ENCODE data around the gene SAMMSON. TPM values are rescaled to one million over a fixed set of nuclear protein-coding genes. Genes with fewer than 3 reads are reported as not detected.

Gene SAMMSON
- not detected for polyA plus RNA-seq

DNA sequence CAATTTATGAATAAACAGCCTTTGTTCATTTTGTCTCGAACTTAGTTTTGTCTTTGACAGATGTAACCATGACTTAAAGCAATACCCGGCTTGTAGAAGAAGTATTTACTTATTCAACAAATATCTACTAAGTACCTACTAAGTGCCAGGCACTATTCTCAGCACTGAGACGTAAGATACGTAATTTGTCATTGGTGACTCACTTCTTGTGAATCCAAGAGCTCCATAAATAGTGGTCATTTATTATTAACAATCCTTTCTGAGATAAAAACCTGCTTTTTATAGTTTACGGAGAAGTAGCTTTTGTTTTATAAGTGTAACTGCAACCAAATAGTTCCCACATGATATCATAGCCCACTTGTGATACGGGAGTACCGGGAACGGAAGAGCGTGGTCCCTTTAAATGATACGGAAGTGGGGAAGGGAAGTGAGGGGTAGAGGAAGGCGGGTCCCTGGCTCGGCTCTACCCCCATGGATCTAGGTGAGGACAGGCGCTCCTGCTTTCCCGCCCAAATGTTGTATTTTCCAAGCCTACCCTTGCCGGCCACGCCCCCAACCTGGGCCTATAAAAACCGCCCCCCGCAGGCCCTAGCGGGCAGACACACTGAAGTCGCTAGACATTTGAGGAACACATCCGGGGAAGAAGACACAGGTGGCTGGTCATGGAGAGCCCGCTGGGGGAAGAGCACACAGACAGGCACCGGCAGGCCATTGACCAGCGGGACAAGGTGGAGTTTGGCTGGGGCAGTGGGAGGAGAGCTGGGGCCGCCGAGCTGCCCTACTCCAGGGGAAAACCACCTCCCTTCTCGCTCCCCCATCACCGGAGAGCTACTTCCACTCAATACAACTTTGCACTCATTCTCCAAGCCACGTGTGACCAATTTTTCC lies at the start of gene SAMMSON:
Gene SAMMSON, plus strand, starts transcription at position 594 of the 888 bp plus-strand sequence.
- H3K27ac Mint-ChIP-seq: no peak within 1 kb of the TSS
- H3K4me1 Mint-ChIP-seq: no peaks in the 10 kb centered on the region
- DNase-seq: no peak
- H3K36me3 Mint-ChIP-seq: no peaks in the 10 kb centered on the region
- no peaks in the 10 kb centered on the region for H3K27me3 Mint-ChIP-seq (ENCODE audit: low read depth in 3 of 3)
- no peak within 1 kb of the TSS for H3K4me3 Mint-ChIP-seq
- peaks cover 0 to 13% (median 0%) of the 10 kb centered on the region in 6 donors for H3K9me3 Mint-ChIP-seq

DNA sequence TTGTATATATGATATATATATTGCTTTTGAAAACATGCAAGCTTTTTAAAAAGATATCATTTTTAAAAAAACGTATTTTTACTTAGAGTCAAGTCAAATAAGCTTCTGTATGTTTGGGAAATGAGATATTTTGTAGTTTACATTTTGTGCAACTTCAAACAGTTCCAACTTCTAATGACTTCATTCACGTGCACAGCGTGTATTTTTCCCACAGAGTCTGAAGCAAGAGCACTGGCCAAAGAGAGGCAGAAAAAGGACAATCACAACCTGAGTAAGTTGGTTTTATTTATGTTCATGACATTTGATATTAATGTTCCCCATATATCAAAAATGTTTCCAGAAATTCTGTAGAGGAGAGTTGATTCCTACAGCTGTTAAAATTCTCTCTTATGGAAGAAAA lies 47.9 kb upstream of the SAMMSON start:
- H3K27me3 Mint-ChIP-seq (ENCODE audit: low read depth in 3 of 3): no peaks in the 10 kb centered on the region
- H3K27ac Mint-ChIP-seq: no peak overlapping the region
- no peaks in the 10 kb centered on the region for H3K4me1 Mint-ChIP-seq
- no peaks in the 10 kb centered on the region for H3K36me3 Mint-ChIP-seq
- DNase-seq: no peak
- H3K4me3 Mint-ChIP-seq: no peak overlapping the region
- H3K9me3 Mint-ChIP-seq: peaks cover 0 to 3% (median 0%) of the 10 kb centered on the region in 6 donors

DNA sequence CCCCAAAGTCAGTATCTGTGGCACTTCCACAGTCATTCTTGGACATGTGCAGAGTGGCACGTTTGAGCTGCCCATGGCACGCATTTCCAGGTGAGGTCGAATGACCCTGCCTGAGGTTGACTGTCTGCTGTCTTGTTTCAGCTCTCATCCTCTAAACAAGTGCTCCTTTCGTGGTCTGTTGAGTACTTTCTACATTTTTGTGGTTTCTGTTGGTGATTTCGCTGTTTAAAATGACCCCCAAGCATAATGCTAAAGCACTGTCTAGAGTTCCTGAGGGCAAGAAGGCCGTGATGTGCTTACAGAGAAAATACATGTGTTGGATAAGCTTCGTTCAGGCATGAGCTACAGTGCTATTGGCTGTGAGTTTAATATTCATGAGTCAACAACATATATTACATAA lies 40.0 kb upstream of the SAMMSON start:
- H3K27ac Mint-ChIP-seq: no peak overlapping the region
- H3K27me3 Mint-ChIP-seq (ENCODE audit: low read depth in 3 of 3): peaks cover 0 to 3% (median 0%) of the 10 kb centered on the region in 3 donors
- H3K9me3 Mint-ChIP-seq: peaks cover 0 to 2% (median 0%) of the 10 kb centered on the region in 6 donors

DNA sequence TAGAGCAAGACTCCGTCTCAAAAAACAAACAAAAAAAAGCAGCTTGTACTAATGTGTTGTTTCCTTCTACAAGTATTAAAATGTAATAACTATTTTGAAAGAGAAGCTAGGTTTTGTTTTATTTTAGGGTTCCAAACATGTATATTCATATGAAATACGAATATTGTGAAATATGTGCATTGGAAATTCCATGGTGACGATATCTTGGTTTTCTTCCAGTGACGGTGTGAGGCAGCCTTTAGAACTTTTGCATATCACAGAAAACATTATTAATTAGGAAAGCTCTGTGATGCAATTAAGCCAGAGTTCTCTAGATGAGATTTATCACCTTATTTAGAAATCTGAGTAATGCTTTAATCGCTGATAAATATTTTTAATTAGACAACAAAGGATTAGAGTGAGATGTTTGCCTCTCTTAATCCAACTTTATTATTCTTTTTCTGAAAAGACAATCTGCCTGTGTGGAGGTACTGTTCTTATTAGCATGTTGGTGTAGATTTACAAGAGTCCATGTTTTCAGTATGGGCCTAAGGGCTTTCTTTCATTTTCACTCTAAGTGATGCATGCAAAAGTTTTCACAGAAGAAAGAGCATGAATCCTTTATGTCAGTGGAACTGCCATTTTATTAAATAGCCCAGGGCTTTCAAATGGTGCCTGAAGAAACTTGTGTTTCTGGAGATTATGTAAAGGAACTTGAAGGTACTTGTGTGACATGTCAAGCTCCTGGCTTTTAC lies 37.7 kb upstream of the SAMMSON start:
- H3K4me1 Mint-ChIP-seq: no peaks in the 10 kb centered on the region
- H3K4me3 Mint-ChIP-seq: no peak overlapping the region
- H3K27ac Mint-ChIP-seq: no peak overlapping the region
- H3K36me3 Mint-ChIP-seq: no peaks in the 10 kb centered on the region
- no peak for DNase-seq
- peaks cover 0 to 3% (median 0%) of the 10 kb centered on the region in 3 donors for H3K27me3 Mint-ChIP-seq (ENCODE audit: low read depth in 3 of 3)
- H3K9me3 Mint-ChIP-seq: peaks cover 0 to 2% (median 0%) of the 10 kb centered on the region in 6 donors

More for the DNA sequence above, 40.0 kb upstream of the SAMMSON start:
- H3K4me1 Mint-ChIP-seq: no peaks in the 10 kb centered on the region
- H3K36me3 Mint-ChIP-seq: no peaks in the 10 kb centered on the region
- no peak for DNase-seq
- H3K4me3 Mint-ChIP-seq: no peak overlapping the region

DNA sequence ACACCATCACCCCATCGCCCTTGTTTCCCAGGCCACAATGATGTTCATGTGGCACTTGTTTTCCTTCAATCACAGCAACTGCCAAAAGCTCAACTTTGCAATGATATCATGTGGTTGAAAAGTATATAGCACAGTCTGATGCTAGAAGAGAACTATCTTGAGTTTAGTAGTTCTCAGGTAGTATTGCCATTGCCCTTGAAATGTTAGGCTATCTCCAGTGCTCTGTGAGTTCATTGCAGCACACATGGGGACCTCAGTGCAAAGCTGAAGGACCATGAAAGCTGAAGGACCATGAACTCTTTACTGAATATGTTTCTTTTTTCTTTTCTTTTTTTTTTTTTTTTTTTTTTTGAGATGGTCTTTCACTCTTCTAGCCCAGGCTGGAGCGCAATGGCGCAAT lies 35.9 kb upstream of the SAMMSON start:
- H3K9me3 Mint-ChIP-seq: peaks cover 0 to 2% (median 0%) of the 10 kb centered on the region in 6 donors
- no peak overlapping the region for H3K4me3 Mint-ChIP-seq
- peaks cover 0 to 3% (median 0%) of the 10 kb centered on the region in 3 donors for H3K27me3 Mint-ChIP-seq (ENCODE audit: low read depth in 3 of 3)
- H3K4me1 Mint-ChIP-seq: no peaks in the 10 kb centered on the region
- H3K27ac Mint-ChIP-seq: no peak overlapping the region
- no peak for DNase-seq
- H3K36me3 Mint-ChIP-seq: no peaks in the 10 kb centered on the region

DNA sequence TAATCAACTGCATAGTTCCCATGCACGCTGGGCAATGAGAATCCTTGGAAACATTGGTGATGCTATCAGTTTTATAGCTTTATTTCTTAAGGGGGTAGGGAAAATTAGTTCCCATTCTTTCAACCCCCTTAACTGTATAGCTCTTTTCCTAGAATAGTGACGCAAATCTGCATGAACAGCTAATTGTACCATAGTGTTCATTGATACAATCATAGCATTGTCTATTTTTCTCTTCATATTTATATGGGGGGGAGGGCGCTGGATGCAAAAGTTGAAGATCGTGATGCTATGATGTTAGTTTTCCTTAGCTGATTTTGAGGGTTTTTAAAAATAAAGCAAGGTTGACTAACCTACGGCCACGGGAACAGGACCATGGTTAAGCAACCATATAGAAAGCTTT lies 32.4 kb upstream of the SAMMSON start:
- Mint-ChIP-seq H3K4me3 (no peak overlapping the region), H3K27ac (no peak overlapping the region), H3K9me3 (peaks cover 0 to 4% (median 0%) of the 10 kb centered on the region in 6 donors), H3K4me1 (no peaks in the 10 kb centered on the region), H3K36me3 (no peaks in the 10 kb centered on the region), H3K27me3 (ENCODE audit: low read depth in 3 of 3) (peaks cover 0 to 3% (median 2%) of the 10 kb centered on the region in 3 donors)
- DNase-seq: no peak

DNA sequence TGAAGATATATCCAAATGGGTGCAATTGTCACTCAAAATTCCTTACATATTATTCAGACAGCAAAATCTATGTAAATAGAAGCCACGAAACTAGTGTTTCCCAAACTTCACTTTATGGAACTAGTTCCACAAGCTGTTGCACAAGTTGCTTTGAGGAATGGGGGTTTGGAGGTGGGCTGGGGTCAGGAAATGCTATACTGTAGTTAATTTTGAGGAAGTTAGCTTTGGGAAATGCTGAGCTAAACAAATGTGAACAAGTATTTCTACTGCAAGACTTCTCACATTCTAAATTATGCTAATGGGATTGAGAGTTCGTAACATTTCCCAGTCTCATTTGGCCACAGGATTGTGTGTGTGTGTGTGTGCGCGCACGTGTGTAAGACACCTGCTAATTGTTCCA lies 28.7 kb upstream of the SAMMSON start:
- peaks cover 0 to 2% (median 0%) of the 10 kb centered on the region in 3 donors for H3K27me3 Mint-ChIP-seq (ENCODE audit: low read depth in 3 of 3)
- no peak for DNase-seq
- H3K4me1 Mint-ChIP-seq: no peaks in the 10 kb centered on the region
- no peak overlapping the region for H3K4me3 Mint-ChIP-seq
- H3K9me3 Mint-ChIP-seq: peaks cover 0 to 7% (median 2%) of the 10 kb centered on the region in 6 donors
- H3K36me3 Mint-ChIP-seq: peaks cover 0 to 4% (median 4%) of the 10 kb centered on the region in 3 donors
- no peak overlapping the region for H3K27ac Mint-ChIP-seq

DNA sequence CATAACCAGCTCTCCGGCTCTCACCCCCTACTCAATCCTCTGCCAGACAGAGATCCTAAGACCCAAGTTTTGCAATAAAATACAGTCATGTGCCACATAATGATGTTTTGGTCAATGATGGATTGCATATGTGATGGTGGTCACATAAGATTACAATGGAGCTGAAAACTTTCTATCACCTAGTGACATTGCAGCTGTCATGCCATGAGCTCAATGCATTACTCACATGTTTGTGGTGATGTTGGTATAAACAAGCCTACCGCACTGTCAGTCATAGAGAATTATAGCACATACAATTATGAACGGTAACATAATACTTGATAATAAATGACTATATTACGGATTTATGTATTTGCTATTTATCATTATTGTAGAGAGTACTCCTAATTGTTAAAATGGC lies 26.9 kb upstream of the SAMMSON start:
- peaks cover 0 to 8% (median 5%) of the 10 kb centered on the region in 6 donors for H3K9me3 Mint-ChIP-seq
- H3K27me3 Mint-ChIP-seq (ENCODE audit: low read depth in 3 of 3): peaks cover 0 to 2% (median 0%) of the 10 kb centered on the region in 3 donors
- peaks cover 0 to 4% (median 4%) of the 10 kb centered on the region in 3 donors for H3K36me3 Mint-ChIP-seq
- no peak overlapping the region for H3K27ac Mint-ChIP-seq
- DNase-seq: no peak
- H3K4me3 Mint-ChIP-seq: no peak overlapping the region
- H3K4me1 Mint-ChIP-seq: no peaks in the 10 kb centered on the region

DNA sequence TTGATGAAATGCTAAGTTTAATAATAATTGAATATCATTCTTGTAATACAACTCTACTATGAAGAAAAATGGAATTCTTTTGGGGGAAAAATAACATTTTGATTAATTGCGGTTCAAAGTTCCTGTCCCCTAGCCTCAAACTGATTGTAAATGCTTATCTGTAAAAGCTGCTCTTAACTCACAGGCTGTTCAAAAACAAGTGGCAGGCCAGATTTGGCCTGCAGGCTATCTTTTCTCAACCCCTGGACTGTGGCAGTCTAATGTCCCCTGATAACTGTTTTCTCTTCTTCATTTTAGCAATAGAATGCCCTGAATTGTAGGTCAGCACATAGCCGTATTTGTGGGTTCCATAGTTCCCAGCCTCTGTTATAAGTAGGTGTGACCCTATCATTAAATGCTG lies 23.5 kb upstream of the SAMMSON start:
- H3K9me3 Mint-ChIP-seq: peaks cover 0 to 19% (median 10%) of the 10 kb centered on the region in 6 donors
- no peak overlapping the region for H3K4me3 Mint-ChIP-seq
- H3K27ac Mint-ChIP-seq: no peak overlapping the region
- no peaks in the 10 kb centered on the region for H3K4me1 Mint-ChIP-seq
- H3K27me3 Mint-ChIP-seq (ENCODE audit: low read depth in 3 of 3): no peaks in the 10 kb centered on the region
- peaks cover 0 to 4% (median 4%) of the 10 kb centered on the region in 3 donors for H3K36me3 Mint-ChIP-seq
- no peak for DNase-seq

DNA sequence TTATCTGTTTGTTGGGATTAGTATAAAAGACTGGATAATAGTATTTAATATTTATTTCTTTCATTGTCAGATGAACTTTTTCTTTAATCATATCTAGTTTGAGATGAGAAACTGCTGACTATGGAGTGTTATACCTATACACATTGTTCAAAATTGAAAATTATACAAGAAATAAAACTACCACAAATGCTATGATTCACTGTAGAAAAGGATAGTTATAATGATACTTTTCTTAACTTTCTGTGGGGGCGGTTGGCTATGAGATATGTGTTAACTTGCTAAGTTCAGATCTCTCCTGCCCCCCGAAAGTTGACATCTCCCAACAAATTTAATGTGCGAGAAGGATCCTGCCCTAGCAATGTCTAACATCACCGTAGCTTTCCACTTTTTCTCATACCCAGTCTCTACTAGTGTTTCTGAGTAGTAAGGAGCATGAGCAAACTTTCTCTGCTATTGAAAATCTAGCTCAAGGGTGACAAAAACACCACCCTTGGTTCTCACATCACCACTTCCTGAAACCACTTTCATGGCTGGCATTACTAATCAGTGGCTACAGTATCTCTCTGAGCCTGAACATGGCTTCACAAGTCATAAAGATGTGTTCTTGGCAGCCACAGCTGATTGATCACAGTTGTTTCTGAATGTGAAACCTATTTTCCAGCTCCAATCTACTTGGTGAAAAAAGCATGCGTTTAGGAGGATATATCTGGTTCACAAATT lies 15.8 kb upstream of the SAMMSON start:
- H3K4me1 Mint-ChIP-seq: no peaks in the 10 kb centered on the region
- no peaks in the 10 kb centered on the region for H3K27me3 Mint-ChIP-seq (ENCODE audit: low read depth in 3 of 3)
- H3K36me3 Mint-ChIP-seq: no peaks in the 10 kb centered on the region
- no peak for DNase-seq
- H3K27ac Mint-ChIP-seq: no peak overlapping the region
- no peak overlapping the region for H3K4me3 Mint-ChIP-seq
- peaks cover 0 to 14% (median 7%) of the 10 kb centered on the region in 6 donors for H3K9me3 Mint-ChIP-seq

DNA sequence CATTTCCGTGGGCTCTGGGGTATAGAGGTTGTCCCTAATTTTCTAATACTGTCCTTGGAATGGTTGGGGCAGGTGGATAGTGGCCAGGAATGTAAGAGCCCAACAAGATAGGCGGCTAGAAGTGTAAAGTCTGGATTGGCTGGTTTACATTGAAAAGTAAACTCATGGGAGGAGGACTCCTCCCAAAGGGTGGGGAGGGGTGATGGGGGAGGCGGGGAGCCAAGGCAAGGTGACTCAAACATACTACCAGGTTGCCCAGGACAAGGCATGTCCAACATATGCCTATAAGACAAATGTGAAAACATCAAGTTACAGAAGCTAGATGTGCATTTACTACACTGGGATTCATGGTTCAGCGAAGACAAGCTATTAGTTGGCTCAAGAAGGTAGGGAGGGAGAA lies 14.3 kb upstream of the SAMMSON start:
- no peaks in the 10 kb centered on the region for H3K4me1 Mint-ChIP-seq
- H3K27me3 Mint-ChIP-seq (ENCODE audit: low read depth in 3 of 3): no peaks in the 10 kb centered on the region
- no peaks in the 10 kb centered on the region for H3K36me3 Mint-ChIP-seq
- H3K27ac Mint-ChIP-seq: no peak overlapping the region
- no peak for DNase-seq
- H3K4me3 Mint-ChIP-seq: no peak overlapping the region
- peaks cover 0 to 7% (median 2%) of the 10 kb centered on the region in 6 donors for H3K9me3 Mint-ChIP-seq

DNA sequence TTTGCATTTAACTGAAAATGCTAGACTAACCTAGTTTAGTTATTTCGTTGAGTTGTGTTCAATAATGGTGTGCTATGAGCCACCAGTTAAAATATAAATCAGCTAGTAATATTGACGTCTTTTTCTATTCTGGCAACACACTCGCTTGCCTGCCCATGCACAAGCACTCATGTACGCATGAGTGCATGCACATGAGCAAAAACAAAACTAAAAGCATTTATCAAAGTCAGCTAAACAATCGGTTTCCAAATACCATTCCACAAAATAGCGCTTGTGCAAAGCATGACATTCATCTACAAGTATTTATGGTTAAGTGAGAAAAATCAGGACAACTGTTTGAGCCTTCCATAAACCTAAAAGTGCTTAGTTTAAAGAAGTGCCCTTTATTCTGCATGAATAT lies 13.1 kb upstream of the SAMMSON start:
- Mint-ChIP-seq H3K27ac (no peak overlapping the region), H3K27me3 (ENCODE audit: low read depth in 3 of 3) (peaks cover 0 to 2% (median 0%) of the 10 kb centered on the region in 3 donors), H3K4me1 (no peaks in the 10 kb centered on the region), H3K36me3 (no peaks in the 10 kb centered on the region), H3K9me3 (peaks cover 0 to 5% (median 0%) of the 10 kb centered on the region in 6 donors), H3K4me3 (no peak overlapping the region)
- no peak for DNase-seq

DNA sequence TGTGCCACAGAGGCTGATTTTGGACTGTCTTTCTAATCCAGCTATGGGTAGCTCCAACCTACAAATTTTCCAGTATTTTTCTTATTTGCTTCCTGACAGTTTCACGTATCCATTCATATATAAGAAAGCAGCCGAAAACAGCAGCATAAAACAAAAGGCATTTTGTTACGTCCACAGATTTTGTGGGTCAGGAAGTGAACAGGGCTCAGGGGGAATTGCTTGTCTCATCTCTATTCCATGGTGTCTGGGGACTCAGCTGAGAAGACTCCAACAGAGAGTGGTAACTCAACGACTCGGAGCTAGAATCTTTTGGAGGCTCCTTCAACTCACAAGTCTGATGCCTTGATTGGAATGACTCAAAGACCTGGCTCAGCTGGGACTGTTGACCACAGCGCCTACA lies 11.7 kb upstream of the SAMMSON start:
- H3K4me1 Mint-ChIP-seq: no peaks in the 10 kb centered on the region

More for the DNA sequence above, 11.7 kb upstream of the SAMMSON start:
- no peak for DNase-seq
- Mint-ChIP-seq H3K36me3 (no peaks in the 10 kb centered on the region), H3K27ac (no peak overlapping the region), H3K27me3 (ENCODE audit: low read depth in 3 of 3) (peaks cover 0 to 2% (median 0%) of the 10 kb centered on the region in 3 donors), H3K9me3 (peaks cover 0 to 3% (median 0%) of the 10 kb centered on the region in 6 donors), H3K4me3 (no peak overlapping the region)
